DOHH2 (cell line): ENCODE results near the gene CACHD1.

Source experiments
- CTCF ChIP-seq: fragments of 200-600 bp; sonication (generic); IDR thresholded peaks from one replicate; pipeline ENCODE4 v1.5.1; 2014; ENCODE audit warnings: antibody characterized with exemption, mild to moderate bottlenecking, low read depth, low read length; ENCODE audit not compliant: poor library complexity, severe bottlenecking
- EZH2phosphoT487 ChIP-seq: fragments of 200-600 bp; sonication (generic); IDR thresholded peaks from 2 replicates; pipeline ENCODE4 v1.6.1; 2017; ENCODE audit warnings: borderline replicate concordance, mild to moderate bottlenecking, antibody characterized with exemption, low read length, moderate library complexity, mixed read lengths

- TF ChIP-seq CTCF (no peak), EZH2phosphoT487 (no peak)
Observed at GRCh38 chr1:64578270-64578973, 108.5 kb downstream of the CACHD1 start.
